Ovary (tissue), 3 donors: Measurements from ENCODE around the gene C2orf81.

ENCODE experiments used
- POLR2A ChIP-seq: fragments of 450-650 bp; IDR thresholded peaks from one replicate; pipeline ENCODE4 v1.6.1; 2017; ENCODE audit warnings: antibody characterized with exemption, mild to moderate bottlenecking, moderate library complexity
- TF ChIP-seq, protein P1 (sequence below), 3 donors: fragments of 450-650 bp in 2 of 3; fragments of 200-600 bp in 1 of 3; IDR thresholded peaks; one replicate each; pipeline versions ENCODE4 v1.5.1 to v1.8.0; 2016 to 2022; ENCODE audit warnings: antibody characterized with exemption in 3 of 3, mild to moderate bottlenecking in 1 of 3
- donor health status: DM: no; HTN: no; CAD: no.

DNA sequence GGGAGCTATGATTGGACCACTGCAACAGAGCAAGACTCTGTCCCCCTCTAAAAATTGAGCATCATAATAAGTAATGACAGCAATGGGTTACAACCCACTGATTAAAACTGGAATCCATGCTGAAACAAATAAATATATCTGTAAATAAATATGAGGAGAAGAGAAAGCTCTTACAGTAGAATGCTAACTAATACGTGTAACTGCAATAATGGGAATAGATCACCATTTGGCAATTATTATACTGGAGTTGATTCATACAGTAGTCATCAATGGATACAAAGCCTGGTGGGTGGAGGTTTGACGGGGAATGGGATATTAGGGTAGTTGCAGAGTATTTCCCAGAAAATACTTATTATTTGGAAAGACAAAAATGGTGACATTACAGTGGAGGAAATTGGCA lies 27.4 kb upstream of the C2orf81 start:
- TF ChIP-seq, protein P1, sequence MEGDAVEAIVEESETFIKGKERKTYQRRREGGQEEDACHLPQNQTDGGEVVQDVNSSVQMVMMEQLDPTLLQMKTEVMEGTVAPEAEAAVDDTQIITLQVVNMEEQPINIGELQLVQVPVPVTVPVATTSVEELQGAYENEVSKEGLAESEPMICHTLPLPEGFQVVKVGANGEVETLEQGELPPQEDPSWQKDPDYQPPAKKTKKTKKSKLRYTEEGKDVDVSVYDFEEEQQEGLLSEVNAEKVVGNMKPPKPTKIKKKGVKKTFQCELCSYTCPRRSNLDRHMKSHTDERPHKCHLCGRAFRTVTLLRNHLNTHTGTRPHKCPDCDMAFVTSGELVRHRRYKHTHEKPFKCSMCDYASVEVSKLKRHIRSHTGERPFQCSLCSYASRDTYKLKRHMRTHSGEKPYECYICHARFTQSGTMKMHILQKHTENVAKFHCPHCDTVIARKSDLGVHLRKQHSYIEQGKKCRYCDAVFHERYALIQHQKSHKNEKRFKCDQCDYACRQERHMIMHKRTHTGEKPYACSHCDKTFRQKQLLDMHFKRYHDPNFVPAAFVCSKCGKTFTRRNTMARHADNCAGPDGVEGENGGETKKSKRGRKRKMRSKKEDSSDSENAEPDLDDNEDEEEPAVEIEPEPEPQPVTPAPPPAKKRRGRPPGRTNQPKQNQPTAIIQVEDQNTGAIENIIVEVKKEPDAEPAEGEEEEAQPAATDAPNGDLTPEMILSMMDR (IDR thresholded peaks at IDR 0.05): no peak
- no peak for TF ChIP-seq POLR2A
